Caki2 (cell line): Measurements from ENCODE around the gene UTS2. TPM values are rescaled to one million over a fixed set of nuclear protein-coding genes. Genes with fewer than 3 reads are reported as not detected.

Source experiments
- DNase-seq: peaks from one replicate; pipeline ENCODE4 v3.0.0-alpha.2; 2015; ENCODE audit warnings: low read depth
- in situ Hi-C: cut with HindIII; loops from 2 replicates; pipeline ENCODE4 v1.10.0; 2016; ENCODE audit warnings: low sequenced_read_pairs, low pct_unique_long_range_greater_than_20kb, mixed read lengths
- total RNA-seq: library from RNA; depleted of rRNA; stranded (reverse); fragments of >200 nt; shearing (Covaris generic); gene quantifications from 2 replicates; pipeline ENCODE4 v1.2.3, GENCODE V29; 2014; ENCODE audit warnings: low replicate concordance

Gene UTS2
- total RNA-seq, 1 experiment from 2014 or later: not detected

DNA sequence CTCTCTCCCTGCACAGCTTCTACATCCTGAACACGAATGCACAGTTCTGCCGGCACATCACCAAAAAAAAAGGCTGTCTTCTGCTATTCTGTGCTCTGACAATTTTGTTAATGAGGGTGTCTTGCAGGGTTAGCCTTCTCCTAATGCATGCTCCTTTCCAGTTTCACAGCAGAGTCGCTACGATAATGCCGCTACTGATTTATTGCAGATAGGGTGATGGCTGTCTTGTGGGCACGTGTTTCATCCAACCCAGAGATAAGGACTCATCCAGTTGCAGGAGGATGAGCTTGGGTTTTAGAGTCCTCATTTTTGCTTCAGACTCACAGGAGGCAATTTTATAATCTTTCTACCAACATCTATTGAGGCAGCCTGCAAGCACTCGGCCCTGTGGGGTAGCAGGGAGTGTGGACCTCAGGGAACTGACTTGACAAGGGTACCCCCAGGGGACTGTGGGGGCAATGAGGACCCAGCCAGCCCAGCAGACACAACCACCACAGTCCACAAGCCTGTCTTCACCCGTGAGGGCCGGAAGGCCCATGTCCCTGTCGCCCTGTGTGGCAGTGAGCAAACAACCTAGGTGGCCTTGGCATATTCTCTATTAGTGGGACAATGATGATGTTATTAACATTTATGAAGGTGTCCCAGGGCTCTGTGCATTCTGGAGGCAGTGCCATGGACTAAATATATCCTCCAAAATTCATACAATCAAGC is 15.4 kb upstream of the UTS2 start:
- DNase-seq: no peak
- in situ Hi-C loops: no loop called here

DNA sequence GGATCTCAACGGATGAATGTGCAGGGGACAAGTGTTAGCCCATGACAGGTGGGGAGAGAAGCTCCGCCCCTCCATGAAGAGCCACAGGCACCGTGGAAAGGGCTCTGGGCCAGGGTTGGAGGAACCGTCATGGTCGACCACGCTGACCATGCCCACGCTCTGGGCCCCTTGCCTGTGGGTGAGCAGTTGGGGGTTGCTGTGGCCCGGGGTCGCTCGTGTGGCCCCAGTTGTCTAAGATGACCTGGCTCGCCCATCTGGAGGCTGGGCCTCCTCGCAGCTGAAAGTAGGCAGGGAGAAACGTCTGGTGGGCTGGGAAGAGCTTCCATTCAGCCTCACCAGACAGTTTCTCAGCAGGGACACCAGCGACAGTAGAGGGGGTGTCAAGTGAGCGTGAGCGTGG is 13.1 kb upstream of the UTS2 start:
- in situ Hi-C loops: no loop called here
- no peak for DNase-seq

DNA sequence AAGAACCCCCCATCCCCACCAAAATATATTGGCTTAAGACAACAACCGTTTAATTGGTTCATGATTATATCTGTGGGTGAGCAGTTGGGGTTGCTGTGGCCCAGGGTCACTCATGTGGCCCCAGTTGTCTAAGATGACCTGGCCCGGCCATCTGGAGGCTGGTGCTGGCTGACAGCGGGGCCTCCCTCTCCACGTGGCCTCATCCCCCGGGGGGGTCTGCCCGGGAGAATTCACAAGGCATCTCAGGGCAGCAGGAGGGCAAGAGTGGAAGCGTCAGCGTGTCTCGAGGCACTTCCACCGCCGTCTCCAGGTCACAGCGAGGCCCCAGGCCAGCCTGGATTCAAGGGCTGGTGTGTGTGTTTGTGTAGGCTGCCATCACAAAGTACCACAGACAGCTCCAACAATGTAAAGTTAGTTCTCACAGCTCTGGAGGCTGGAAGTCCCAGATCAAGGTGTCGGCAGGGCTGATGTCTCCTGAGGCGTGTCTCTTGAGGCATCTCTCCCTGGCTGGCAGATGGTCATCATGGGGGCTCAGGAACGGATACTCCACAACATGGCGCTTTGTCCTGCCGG is 11.0 kb upstream of the UTS2 start:
- in situ Hi-C loops: no loop called here
- DNase-seq: no peak

DNA sequence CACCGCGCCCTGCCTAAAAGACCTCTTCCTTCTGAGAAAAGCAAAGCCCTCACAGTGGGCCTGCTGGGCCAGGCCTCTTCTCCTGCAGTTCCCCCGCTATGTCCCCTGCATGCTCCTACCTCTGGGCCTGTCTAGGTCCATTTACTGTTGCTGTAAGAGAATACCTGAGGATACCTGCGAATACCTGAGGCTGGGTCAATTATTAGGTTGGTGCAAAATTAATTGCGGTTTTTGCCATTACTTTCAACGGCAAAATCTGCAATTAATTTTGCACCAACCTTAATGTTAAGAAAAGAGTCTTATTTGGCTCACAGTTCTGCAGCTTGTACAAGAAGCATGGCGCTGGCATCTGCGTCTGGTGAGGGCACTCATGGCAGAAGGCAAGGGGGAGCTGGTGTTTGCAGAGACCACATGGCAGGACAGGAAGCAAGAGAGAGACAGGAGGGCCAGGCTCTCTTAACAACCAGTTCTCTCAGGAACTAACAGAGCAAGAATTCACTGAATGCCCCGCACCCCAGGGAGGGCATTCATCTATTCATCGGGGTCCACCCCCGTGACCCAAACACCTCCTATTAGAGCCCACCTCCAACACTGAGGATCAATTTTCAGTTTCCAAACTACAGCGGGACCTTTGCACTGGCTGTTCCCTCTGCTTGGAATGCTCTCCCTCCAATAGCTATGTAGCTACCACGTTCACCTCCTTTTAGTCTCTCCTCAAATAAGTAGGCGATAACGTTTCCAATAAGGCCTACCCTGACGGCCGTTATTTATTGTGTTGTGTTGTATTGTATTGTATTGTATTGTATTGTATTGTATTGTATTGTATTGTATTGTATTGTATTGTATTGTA is 9.6 kb upstream of the UTS2 start:
- in situ Hi-C loops: no loop called here

DNA sequence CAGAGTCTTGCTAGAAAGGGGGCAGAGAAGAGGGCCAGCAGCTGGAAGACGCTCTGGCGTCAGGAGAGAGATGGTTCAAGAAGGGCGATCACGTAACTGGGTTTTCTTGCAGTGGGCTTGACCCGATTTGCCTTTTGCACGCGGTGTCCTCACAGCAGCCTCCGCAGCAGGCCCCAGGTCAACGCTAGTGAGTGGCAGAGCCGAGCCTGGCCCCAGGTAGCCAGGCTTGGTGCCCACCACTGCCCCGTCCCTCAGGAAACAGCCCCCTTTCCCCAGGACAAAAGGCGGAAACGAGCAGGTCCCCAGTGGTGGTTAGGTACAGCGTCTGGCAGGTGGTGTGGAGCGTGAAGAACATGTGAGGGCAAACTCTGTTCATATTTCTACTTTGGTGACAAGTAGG is 8.6 kb upstream of the UTS2 start:
- no peak for DNase-seq
- in situ Hi-C loops: no loop called here

More for the DNA sequence above, 9.6 kb upstream of the UTS2 start:
- DNase-seq: no peak

DNA sequence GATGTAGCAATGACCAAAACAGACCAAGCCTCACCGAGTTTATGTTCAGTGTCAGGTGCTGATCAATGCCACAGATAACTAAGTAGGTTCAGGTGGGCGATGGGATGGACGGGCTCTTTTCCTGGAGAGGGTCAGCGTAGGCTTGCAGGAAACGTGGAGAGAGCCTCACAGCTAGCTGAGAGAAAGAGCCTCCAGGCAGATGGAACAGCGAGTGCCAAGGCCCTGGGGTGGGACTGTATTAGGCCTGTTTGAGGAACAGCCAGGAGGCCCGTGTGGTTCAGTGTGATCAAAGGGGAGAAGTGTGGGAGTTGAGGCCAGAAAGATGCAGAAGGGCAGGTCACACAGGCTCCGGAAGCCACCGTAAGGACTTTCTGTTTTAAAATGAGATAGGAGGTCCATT is 7.3 kb upstream of the UTS2 start:
- in situ Hi-C loops: no loop called here

DNA sequence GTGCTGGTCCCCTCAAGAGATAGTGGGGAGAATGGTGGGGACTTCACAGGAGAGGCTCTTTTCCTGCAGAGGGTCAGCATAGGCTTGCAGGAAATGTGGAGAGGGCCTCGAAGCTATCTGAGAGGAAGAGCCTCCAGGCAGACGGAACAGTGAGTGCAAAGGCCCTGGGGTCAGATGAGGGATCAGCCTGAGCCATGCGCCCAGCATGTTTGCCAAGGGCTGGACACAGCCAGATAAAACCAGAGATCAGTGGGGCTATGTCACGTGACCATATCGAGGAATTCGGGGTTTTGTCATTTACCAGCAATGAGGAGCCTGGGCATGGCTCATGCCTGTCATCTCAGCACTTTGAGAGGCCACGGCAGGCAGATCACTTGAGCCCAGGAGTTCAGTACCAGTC is 6.5 kb upstream of the UTS2 start:
- in situ Hi-C loops: no loop called here
- DNase-seq: no peak

More for the DNA sequence above, 7.3 kb upstream of the UTS2 start:
- no peak for DNase-seq

DNA sequence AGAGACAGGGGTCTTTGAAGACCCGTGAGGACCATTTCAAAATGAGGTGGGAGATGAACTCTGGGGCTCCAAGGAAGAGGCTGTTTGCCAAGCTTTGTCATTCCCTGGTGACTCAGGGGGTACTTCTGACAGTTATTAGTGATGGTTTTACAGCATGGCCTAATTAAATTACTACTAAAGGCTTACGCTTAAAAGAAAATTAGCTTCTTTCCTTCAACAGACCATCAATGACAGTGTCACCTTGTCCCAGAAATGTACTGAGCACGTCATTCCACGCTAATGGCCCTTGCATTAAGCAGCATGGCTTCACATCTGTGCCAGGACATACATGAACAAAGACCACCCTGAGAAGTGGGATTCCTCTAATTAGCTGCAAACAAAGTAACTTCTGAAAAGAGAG is 5.1 kb upstream of the UTS2 start:
- no peak for DNase-seq
- in situ Hi-C loops: no loop called here

DNA sequence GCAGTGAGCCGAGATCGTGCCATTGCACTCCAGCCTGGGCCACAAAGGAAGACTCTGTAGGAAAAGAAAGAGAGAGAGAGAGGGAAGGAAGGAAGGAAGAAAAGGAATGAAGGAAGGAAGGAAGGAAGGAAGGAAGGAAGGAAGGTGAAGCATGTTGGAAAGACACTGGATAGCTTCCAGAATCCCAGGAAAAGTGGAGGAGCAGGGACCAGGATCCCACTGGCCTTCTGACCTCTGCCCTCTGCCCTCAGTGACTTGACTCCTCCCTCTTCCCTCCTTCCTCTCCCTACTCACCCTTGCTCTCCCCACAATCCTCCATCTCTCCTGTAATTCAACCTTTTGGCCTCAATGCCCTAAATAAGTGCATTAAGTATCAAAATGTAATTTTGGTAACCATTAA is 4.1 kb upstream of the UTS2 start:
- in situ Hi-C loops: no loop called here
- no peak for DNase-seq

DNA sequence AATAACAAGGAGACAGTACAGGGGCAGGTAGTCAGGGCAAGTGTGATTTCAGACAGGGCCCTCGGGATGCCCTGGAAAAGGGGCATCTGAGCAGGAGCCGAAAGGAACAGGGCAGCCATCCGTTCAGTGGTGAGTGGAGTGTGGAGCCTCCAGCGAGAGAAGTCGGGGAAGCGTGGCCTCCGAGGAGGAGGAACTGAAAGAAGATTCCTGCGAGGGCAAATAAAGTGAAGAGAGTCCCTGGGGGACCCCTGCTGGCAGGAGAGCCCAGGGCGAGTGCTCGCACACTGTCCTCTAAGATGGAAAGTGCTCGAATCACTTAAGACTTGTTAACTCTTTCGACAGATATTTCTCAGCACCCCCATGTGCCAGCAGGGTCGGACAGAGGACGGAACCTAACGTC is 3.5 kb upstream of the UTS2 start:
- in situ Hi-C loops: no loop called here
- no peak for DNase-seq

DNA sequence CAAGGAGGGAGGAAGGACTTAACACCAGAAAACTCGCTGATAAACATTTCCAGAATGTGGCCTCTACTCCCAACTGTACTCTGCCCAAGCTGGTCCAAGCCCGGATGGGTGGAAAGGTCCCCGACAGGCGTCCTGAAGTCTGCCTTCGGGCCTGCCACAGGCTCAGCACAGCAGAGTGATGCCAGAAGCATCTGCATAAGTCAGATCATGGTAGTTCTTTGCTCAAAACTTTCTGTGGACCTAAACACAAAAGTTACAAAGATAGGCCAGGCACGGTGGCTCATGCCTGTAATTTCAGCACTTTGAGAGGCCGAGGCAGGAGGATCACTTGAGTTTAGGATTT is 790 bp upstream of the UTS2 start:
- DNase-seq: no peak
- in situ Hi-C loops: no loop called here

DNA sequence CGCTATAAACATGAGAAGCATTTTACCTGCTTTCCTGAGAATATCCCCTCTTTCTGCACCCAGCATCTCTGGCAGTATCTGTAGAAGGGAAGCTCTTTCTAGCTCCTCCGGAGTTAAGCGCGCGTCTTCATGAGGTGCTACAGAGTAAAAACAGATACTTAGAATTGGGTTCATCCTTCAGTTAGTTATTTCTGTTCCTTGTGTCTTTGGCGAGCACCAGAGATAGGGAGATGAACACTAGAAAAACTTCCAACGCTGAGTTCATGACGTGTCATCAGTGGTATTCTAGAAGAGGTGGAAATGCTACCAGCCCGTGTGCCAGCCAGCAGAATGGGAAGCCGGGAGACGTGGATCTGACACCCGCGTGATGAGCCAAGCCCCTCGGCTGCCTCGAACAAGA is 2.1 kb downstream of the UTS2 start:
- in situ Hi-C loops: no loop called here
- DNase-seq: no peak

DNA sequence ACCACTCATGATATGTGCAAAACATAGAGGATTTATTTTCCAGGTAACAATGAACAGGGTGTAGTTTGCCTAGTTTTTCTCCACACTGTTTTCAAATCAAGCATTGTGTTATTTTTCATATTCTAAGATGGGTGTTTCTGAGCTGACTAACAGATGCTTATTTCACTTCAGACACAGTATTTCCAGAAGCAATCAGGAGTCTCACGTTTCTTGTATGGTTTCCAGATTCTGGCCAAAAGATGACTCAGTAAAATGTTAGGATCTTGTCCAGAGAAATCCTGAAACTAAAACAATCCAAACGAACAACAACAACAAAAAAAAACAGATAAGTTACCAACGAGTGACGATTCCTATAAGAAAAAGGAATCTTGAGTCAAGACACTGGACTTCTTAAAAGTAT is 5.3 kb downstream of the UTS2 start:
- in situ Hi-C loops: no loop called here
- no peak for DNase-seq

DNA sequence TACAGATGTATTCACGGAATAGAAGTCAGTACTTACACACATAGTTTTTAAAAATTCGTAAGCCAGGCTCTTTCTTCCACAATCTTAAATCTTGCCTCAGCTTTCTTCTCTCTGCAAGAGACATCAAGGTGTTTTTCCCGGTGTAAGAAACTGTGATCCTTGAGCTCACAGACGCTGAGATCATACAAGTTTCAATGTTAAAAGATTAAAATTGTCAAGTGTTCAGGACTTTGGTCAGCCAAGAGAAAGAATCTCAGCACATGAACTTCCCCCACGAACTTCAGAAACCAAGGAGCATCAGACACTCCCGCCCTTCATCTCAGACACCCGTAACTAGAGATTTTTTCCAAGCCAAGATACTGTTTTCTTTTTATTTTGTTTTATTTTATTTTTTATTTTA is 6.2 kb downstream of the UTS2 start:
- in situ Hi-C loops: no loop called here
- DNase-seq: no peak

DNA sequence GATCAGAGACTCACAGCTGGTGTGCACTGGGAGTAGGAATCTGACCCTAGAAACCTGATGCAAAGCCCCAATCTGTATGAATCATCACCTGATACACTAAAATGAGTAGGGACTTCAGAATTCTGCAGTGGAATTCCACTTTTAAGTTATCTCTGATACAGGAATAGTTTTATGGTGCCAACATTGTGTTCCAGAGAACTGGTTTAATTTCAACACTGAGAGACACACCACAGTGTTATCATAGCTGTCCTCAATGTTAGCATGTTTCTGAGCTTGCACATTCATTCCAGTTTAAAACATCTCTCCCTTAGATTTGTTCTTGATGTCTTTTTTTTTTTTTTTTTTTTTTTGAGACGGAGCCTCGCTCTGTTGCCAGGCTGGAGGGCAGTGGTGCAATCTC is 7.1 kb downstream of the UTS2 start:
- in situ Hi-C loops: no loop called here
- DNase-seq: no peak

DNA sequence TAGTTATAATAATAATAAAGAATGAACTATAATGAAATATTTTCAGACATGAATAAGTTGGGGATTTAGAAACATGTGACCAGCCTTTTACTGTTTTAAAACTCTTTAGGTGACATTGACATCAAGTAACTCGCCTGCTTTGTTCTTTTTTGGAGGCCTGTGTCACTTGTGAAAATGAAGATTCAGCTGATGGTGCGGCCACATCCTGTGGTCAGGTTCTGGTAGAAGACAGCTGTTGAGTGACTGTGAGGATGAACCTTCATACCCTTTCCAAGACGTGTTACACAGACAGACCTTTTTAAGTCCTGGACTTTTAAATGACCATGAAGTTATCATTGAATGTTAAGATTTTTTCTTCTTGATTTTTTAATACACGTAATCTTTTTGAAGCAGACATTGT is 10.3 kb downstream of the UTS2 start:
- in situ Hi-C loops: no loop called here

DNA sequence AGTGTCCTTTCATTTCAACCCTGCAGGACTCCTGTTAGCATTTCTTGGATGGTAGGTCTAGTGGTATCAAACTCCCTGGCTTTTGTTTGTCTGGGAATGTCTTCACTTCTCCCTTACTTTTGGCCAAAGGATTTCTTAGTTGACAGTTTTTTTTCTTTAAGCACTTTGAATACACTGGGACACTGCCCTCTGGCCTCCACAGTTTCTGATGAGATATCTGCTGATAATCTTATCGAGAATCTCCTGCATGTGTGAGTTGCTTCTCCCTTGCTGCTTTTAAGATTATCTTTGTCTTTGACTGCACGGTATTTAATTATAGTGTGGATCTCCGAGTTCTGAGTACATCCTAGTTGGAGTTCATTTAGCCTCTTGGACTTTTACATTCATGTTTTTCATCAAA is 13.3 kb downstream of the UTS2 start:
- in situ Hi-C loops: no loop called here
- DNase-seq: no peak

More for the DNA sequence above, 10.3 kb downstream of the UTS2 start:
- DNase-seq: no peak

DNA sequence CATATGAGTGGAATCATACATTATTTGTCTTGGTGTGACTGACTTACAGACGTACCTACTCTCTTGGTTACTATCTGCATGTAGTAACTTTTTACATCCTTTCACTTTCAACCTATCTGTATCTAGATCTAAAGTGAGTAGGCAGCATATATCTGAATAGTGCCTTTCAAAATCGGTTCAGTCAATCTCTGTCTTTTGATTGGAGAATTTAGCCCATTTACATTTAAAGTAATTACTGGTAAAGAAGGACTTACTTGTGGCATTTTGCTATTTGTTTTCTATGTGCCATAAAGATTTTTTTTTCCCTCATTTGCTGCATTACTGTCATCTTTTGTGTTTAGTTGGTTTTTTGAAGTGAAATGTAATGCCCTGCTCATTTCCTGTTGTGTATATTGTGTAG is 14.2 kb downstream of the UTS2 start:
- in situ Hi-C loops: no loop called here

DNA sequence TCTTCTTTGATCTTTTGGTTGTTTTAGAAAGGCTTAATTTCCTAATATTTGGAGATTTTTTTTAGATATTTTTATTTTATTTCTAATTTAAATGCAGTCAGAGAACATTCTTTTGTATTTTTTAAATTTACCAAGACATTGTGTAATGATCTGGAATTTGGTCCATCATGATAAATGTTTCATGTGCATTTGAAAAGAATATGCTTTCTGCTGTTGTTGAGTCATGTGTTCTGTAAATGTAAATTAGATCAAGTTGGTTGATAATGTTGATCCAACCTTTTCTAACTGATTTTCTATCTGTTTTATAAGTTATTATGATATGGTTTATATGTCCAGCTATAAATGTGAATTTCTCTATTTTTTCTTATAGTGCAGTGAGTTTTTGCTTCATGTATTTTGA is 19.8 kb downstream of the UTS2 start:
- in situ Hi-C loops: no loop called here
- DNase-seq: no peak

More for the DNA sequence above, 14.2 kb downstream of the UTS2 start:
- no peak for DNase-seq

DNA sequence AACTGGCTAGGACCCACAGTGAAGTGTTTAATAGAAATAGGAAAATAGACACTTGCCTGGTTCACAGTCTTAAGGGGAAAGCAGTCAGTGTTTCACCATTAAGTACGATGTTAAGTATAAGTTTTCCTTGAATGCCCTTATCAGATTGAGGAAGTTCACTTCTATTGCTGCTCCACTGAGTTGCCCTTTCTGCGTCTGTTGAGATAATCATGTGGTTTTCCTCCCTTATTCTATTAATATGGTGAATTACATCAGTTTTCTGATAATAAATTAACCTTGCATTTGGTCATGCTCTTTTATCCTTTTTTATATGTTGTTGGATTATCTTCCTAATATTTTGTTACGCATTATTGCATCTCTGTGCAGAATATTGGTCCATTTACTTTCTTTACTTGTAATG is 21.4 kb downstream of the UTS2 start:
- in situ Hi-C loops: no loop called here
- no peak for DNase-seq
